AG04450 (cell line): ENCODE measurements around the gene PNPLA7. TPM values are rescaled to one million over a fixed set of nuclear protein-coding genes. Genes with fewer than 3 reads are reported as not detected.

Source experiments
- CTCF ChIA-PET: fragments of 300-600, 350-600 bp; formaldehyde crosslinking; extraction: SDS; loops from one replicate; lab custom pipeline; 2022; ENCODE audit warnings: antibody characterized with exemption, inconsistent platforms; lab: Charles Lee
- POLR2A ChIA-PET: fragments of 350-600 bp; formaldehyde crosslinking; extraction: SDS; loops from one replicate; lab custom pipeline; 2021; ENCODE audit warnings: antibody characterized with exemption, inconsistent platforms; lab: Yijun Ruan, JAX
- DNase-seq: peaks from one replicate; pipeline ENCODE4 v3.0.0-alpha.2; 2011; ENCODE audit warnings: low read depth, low spot score
- H3K27ac ChIP-seq: one replicate; pipeline ENCODE4 v1.5.1; 2012; ENCODE audit warnings: low read depth, low read length, control low read depth
- H3K27me3 ChIP-seq: one replicate; pipeline ENCODE4 v1.6.0; 2012; ENCODE audit warnings: low read length; ENCODE audit not compliant: control insufficient read depth, insufficient read depth
- H3K4me3 ChIP-seq: 2 replicates; pipeline ENCODE4 v1.5.1; 2011; ENCODE audit warnings: mild to moderate bottlenecking, low read depth, low read length, control low read depth
- H3K9me3 ChIP-seq: 2 replicates; pipeline ENCODE4 v1.5.1; 2012; ENCODE audit warnings: low read length; ENCODE audit not compliant: control insufficient read depth, insufficient read depth
- CTCF ChIP-seq: IDR thresholded peaks from 2 replicates; pipeline ENCODE4 v1.5.1; 2011; ENCODE audit warnings: low read depth, low read length, control low read depth, inconsistent platforms
- polyA plus RNA-seq: library from polyadenylated mRNA; depleted of rRNA; stranded (reverse); fragments of >200 nt; gene quantifications from 2 replicates; pipeline ENCODE4 v1.2.3, GENCODE V29; 2011

The PNPLA7 gene
- polyA plus RNA-seq, 1 experiment = 0.26 TPM

GRCh38 chr9:137578518-137579258 is 28.5 kb upstream of the PNPLA7 start, which contains the start of gene DPH7:
Gene DPH7 (minus strand): TSS chr9:137578925. CDS start chr9:137578777, 148 bp downstream.
- H3K9me3 ChIP-seq = no peaks in the 10 kb centered on the region; the same call in 1 of the 2 replicates
- CTCF ChIA-PET = interaction anchor here (0.7 to 2.5 kb wide), 8 partner anchors 10 to 112 kb away, joined by 3 to 37 read pairs (median 3); partner anchors contain the start of gene PNPLA7
- DNase-seq = peak; percentile 63
- POLR2A ChIA-PET = interaction anchor here (0.6 to 1.1 kb wide), 3 partner anchors 12 to 155 kb away, joined by 4 to 15 read pairs (median 4); partner anchors contain the start of genes EXD3 and NOXA1
- peak within 1 kb of the TSS; percentile 75 for H3K27ac ChIP-seq
- peak; percentile 82 for TF ChIP-seq CTCF
- H3K4me3 ChIP-seq = peak within 1 kb of the TSS; percentile 91
- no peaks in the 10 kb centered on the region for H3K27me3 ChIP-seq

GRCh38 chr9:137575716-137576411 is 25.7 kb upstream of the PNPLA7 start:
- H3K27ac ChIP-seq = no peak overlapping the region
- CTCF ChIA-PET = interaction anchor here (0.8 to 1.7 kb wide), 2 partner anchors 41 to 97 kb away, joined by 3 to 12 read pairs; no protein-coding TSS in a partner anchor
- no peak for DNase-seq

GRCh38 chr9:137575364-137575715 is 25.1 kb upstream of the PNPLA7 start:
- ChIA-PET POLR2A (no interaction called here), CTCF (no interaction called here)
- Histone ChIP-seq H3K9me3 (no peaks in the 10 kb centered on the region; the same call in 1 of the 2 replicates), H3K27ac (no peak overlapping the region), H3K4me3 (no peak overlapping the region), H3K27me3 (no peaks in the 10 kb centered on the region)
- no peak for TF ChIP-seq CTCF
- no peak for DNase-seq

More at GRCh38 chr9:137575716-137576411, 25.7 kb upstream of the PNPLA7 start:
- no peak overlapping the region for H3K4me3 ChIP-seq
- TF ChIP-seq CTCF = no peak
- no peaks in the 10 kb centered on the region; the same call in 1 of the 2 replicates for H3K9me3 ChIP-seq
- POLR2A ChIA-PET = no interaction called here
- no peaks in the 10 kb centered on the region for H3K27me3 ChIP-seq

GRCh38 chr9:137574192-137574591 is 24.0 kb upstream of the PNPLA7 start:
- Histone ChIP-seq H3K27ac (no peak overlapping the region), H3K27me3 (no peaks in the 10 kb centered on the region), H3K9me3 (no peaks in the 10 kb centered on the region; the same call in 1 of the 2 replicates), H3K4me3 (no peak overlapping the region)
- POLR2A ChIA-PET = no interaction called here
- no peak for TF ChIP-seq CTCF
- no peak for DNase-seq
- CTCF ChIA-PET = no interaction called here
